Ishikawa (cell line): ENCODE results near the gene GC.

ENCODE experiments used
- CEBPB ChIP-seq: IDR thresholded peaks from 2 replicates; pipeline ENCODE4 v1.6.1; 2012
- EP300 ChIP-seq: IDR thresholded peaks from 2 replicates; pipeline ENCODE4 v1.6.1; 2012; ENCODE audit warnings: borderline replicate concordance

- no peak for TF ChIP-seq CEBPB
- TF ChIP-seq EP300: no peak
Measured at GRCh38 chr4:71732706-71733105, 51.2 kb downstream of the GC start.
